Measurements from ENCODE around the gene ADAM12.
A peak's percentile ranks its signal among the peaks of the same experiment; 100 is the strongest.

Gene ADAM12

GRCh38 chr10:126102636-126103035, 285.6 kb downstream of the ADAM12 start:
- DNase-seq, result no peak

GRCh38 chr10:126101736-126102135, 286.5 kb downstream of the ADAM12 start:
- peak; percentile 52 to 63 for DNase-seq

- DNase-seq, result no peak
Measured at GRCh38 chr10:126101325-126101724, 287.0 kb downstream of the ADAM12 start.

- DNase-seq, result no peak
Measured at GRCh38 chr10:126099366-126099765, 288.9 kb downstream of the ADAM12 start.

GRCh38 chr10:126098226-126098581, 290.1 kb downstream of the ADAM12 start:
- DNase-seq, result no peak

- no peak for DNase-seq
Measured at GRCh38 chr10:126097558-126098225, 290.6 kb downstream of the ADAM12 start.

GRCh38 chr10:126094537-126094936, 293.7 kb downstream of the ADAM12 start:
- DNase-seq, result no peak

GRCh38 chr10:126092366-126093215, 295.7 kb downstream of the ADAM12 start:
- peak; percentile 50 to 61 for DNase-seq

GRCh38 chr10:126090911-126091728, 297.2 kb downstream of the ADAM12 start:
- DNase-seq, result peak in 1 of 2 experiments; percentile 28

GRCh38 chr10:126090443-126090842, 297.8 kb downstream of the ADAM12 start:
- DNase-seq, result no peak

GRCh38 chr10:126087796-126088505, 300.3 kb downstream of the ADAM12 start:
- DNase-seq, result no peak

GRCh38 chr10:126087153-126087680, 301.1 kb downstream of the ADAM12 start:
- peak; percentile 8 to 33 for DNase-seq

- no peak for DNase-seq
Measured at GRCh38 chr10:126085806-126086205, 302.5 kb downstream of the ADAM12 start.

- DNase-seq, result no peak
Measured at GRCh38 chr10:126084369-126084768, 303.9 kb downstream of the ADAM12 start.

GRCh38 chr10:126083009-126083408, 305.3 kb downstream of the ADAM12 start:
- no peak for DNase-seq

- DNase-seq, result no peak
Measured at GRCh38 chr10:126081841-126082466, 306.3 kb downstream of the ADAM12 start.

- DNase-seq, result no peak
Measured at GRCh38 chr10:126080879-126081411, 307.3 kb downstream of the ADAM12 start.

- DNase-seq, result no peak
Measured at GRCh38 chr10:126080291-126080825, 307.9 kb downstream of the ADAM12 start.

GRCh38 chr10:126075009-126075408, 313.3 kb downstream of the ADAM12 start:
- DNase-seq, result no peak

- no peak for DNase-seq
Measured at GRCh38 chr10:126074291-126074690, 314.0 kb downstream of the ADAM12 start.

GRCh38 chr10:126073606-126074005, 314.7 kb downstream of the ADAM12 start:
- no peak for DNase-seq
